Measurements from ENCODE around the gene COL5A1.

Gene COL5A1

DNA sequence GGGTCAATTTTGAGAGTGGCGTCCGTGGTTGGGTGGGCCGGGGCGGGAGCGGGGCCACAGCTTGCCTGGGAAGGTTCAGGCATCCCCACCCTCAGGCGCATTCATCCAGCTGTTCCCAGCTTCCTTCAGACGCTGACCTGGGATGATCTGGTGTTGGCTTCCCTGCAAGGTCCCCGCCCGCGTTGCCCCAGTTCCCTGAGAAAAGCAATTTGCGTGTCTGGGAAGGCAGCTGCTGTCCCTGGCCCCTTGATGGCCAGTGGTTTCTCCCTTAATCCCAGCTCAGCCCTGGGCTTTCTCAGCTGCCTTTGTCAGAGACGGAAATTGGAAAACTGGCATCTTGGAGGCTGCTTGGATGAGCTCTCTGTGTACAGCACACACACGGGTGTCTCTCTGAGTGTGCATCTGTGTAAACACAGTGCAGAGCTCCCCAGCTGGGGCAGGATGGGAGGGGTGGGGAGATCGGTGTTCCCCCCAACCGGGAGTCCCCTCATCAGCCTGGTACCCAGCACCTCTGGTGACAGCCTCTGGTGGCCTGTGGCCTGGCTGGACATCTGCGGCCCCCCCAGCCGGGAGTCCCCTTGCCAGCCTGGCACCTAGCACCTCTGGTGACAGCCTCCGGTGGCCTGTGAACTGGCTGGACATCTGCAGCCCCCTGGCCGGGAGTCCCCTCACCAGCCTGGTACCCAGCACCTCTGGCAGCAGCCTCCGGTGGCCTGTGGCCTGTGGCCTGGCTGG is 94.0 kb downstream of the COL5A1 start:
- in situ Hi-C loops (cut with HindIII; ENCODE audit: low pct_unique_long_range_greater_than_20kb, low sequenced_read_pairs) = no loop called here
- no peak for DNase-seq (ENCODE audit: low read depth in 1 of 2, low spot score in 1 of 2)

DNA sequence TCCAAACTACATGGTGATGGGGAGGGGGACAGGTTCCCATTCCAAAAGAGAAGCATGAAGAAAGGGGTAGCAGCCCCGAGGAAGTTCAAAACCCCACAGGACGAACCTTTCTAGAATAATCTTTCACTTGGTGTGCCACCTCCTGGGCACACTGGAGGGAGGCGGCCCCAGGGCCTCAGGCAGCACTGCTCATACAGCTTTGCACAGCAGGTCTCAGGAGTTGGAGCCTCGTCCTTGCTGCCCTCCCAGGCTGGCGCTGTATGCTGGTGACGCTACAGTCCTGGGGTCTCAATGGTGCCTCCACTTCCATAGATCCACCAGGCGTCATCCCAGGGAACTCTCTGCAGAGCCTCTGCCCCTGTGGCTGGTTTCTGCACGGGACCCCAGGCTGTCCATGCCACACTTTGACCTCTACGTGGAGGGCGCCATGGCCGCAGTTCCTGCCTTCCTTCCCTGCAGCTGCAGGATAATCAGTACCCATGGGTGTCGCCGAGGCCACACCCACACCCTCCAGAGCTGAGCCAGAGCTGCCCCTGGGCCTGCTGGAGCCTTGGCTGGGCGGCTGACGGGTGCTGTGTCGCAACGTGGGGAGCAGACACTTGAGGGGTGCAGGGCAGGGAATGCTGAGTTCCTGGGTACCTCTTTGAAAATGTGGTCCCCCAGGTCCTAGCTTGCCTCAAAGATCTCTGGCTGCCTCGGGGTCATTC is 95.3 kb downstream of the COL5A1 start:
- no peak for DNase-seq (ENCODE audit: low read depth in 1 of 2, low spot score in 1 of 2)
- in situ Hi-C loops (cut with HindIII; ENCODE audit: low pct_unique_long_range_greater_than_20kb, low sequenced_read_pairs) = no loop called here
- no peak for TF ChIP-seq JUND (IDR thresholded peaks at IDR 0.05; ENCODE audit: low read depth)

More for the DNA sequence above, 94.0 kb downstream of the COL5A1 start:
- no peak for TF ChIP-seq JUND (IDR thresholded peaks at IDR 0.05; ENCODE audit: low read depth)

DNA sequence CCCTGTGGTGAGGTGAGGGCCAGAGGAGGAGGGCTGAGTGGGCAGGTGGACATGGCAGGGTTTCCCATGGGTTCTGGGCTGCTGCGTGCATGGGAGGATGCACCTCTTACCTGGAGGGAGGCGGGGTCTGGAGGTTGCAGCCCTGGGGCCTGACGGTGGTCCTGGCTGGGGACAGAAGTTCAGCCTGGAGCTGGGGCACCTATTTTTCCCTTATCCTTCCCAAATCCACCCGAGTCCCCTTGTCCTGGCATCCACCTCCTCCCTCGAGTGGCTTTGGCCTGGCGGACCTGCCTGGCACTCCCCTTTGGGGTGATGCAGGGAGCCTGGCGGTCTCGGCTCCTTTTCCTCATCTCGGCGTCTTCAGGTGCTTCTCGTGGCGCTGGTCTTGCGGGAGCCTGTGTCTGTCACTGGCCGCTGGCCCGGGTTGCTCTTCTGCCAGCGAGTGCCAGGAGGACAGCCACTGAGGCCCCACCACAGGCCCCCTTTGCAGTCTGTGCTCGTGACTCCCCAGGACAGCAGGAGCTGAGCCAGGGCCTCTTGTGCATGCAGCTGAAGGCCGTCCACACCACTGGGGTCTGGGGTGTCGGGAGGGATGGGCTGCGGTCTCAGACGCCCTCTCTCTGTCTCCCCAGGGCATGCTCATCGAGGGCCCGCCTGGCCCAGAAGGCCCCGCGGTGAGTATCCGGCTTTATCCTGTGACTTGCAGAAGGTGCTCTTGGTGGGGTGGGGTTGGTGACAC is 96.4 kb downstream of the COL5A1 start:
- no peak for TF ChIP-seq JUND (IDR thresholded peaks at IDR 0.05; ENCODE audit: low read depth)
- in situ Hi-C loops (cut with HindIII; ENCODE audit: low pct_unique_long_range_greater_than_20kb, low sequenced_read_pairs) = no loop called here
- no peak for DNase-seq (ENCODE audit: low read depth in 1 of 2, low spot score in 1 of 2)

DNA sequence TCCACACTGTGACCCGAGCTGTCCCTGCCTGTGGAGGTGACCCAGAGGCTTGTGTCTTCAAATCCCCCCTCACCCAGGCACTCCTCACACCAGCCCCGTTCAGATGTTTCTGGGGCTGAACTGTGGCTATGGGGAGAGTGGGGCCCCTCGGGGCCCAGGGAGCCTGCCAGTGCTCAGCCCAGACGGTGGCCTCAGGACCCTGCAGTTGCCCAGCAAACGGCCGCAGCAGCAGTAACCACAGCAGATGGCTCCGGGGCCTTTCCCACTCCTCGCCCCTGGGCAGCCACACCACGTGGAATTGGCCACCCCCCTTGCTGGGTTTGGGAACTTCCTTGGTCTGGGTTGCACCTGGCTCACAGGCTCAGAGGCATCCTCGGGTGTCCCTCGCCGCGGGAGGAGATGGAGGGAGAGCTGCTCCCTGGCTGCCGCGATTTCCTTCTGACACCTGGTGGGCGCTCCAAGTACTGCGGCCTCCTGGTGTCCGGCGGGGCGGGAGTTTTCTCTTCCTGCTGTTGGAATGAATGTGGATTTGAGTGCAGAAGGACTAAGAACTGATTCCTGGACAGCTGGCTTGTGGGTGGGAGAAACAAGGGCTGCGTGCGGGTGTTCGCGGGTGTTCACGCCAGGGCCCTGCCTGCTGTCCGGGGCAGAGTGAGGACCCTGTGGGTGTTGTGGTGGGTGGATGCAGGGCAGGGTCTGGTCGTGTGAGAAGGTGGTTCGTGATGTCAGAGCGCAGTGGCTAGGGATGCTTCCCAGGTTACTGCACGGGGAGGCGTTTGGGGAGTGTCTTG is 97.5 kb downstream of the COL5A1 start:
- TF ChIP-seq JUND (IDR thresholded peaks at IDR 0.05; ENCODE audit: low read depth) = no peak
- in situ Hi-C loops (cut with HindIII; ENCODE audit: low pct_unique_long_range_greater_than_20kb, low sequenced_read_pairs) = no loop called here
- peak; percentile 85 to 95 for DNase-seq (ENCODE audit: low read depth in 1 of 2, low spot score in 1 of 2)

DNA sequence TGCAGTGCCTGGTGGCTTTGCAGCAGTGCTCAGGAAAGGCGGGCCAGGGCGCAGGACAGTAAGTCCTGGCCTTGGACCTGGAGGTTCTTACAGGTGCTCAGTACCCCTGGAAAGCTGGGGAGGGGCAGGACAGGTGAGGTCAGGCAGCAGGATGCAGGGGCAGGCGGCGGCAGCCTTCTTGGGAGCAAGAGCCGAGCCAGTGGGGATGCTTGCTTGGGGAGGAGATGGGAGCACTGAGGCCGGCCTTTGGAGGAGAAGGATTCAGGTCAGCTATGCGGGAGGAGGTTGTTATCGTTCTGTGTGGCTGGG is 98.0 kb downstream of the COL5A1 start:
- in situ Hi-C loops (cut with HindIII; ENCODE audit: low pct_unique_long_range_greater_than_20kb, low sequenced_read_pairs) = no loop called here
- no peak for TF ChIP-seq JUND (IDR thresholded peaks at IDR 0.05; ENCODE audit: low read depth)
- DNase-seq (ENCODE audit: low read depth in 1 of 2, low spot score in 1 of 2) = no peak

DNA sequence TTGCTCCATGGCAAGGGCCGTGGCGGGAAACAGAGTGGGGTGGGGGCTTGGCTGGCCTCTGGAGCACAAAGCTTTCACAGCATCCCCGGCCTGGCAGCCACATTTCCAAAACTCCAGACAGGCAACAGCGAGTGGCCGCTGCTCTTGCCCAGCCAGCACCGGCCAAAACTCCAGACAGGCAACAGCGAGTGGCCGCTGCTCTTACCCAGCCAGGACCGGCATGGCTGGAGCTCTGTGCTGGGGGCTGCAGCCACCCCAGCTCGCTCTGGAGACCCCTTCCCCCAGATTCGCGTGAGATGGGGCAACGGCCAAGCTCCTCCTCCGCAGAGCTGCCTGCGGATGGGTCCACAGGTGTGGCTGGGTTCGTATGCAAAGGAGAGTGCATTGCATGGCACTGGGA is 98.5 kb downstream of the COL5A1 start:
- no peak for DNase-seq (ENCODE audit: low read depth in 1 of 2, low spot score in 1 of 2)
- in situ Hi-C loops (cut with HindIII; ENCODE audit: low pct_unique_long_range_greater_than_20kb, low sequenced_read_pairs) = no loop called here
- no peak for TF ChIP-seq JUND (IDR thresholded peaks at IDR 0.05; ENCODE audit: low read depth)

DNA sequence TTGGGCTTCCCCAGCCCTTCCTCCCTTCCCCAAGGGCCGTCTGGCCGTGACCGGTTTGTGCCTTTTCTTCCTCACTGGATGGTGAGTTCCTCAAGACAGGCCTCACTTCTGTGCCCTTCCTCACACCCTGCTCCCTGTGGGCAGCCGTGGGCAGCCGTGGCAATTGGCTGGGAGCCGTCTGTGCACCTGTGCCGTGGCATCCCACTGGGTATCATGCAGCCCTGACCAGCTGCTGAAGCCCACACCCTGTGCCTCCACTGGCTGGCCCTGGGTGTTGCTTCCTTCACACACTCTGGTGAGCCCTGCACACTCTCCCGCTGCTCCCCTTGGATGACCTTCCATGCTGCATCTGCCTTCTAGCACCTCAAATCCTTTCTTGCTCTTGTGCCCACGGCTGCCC is 100.2 kb downstream of the COL5A1 start:
- TF ChIP-seq JUND (IDR thresholded peaks at IDR 0.05; ENCODE audit: low read depth) = no peak
- in situ Hi-C loops (cut with HindIII; ENCODE audit: low pct_unique_long_range_greater_than_20kb, low sequenced_read_pairs) = no loop called here
- no peak for DNase-seq (ENCODE audit: low read depth in 1 of 2, low spot score in 1 of 2)

DNA sequence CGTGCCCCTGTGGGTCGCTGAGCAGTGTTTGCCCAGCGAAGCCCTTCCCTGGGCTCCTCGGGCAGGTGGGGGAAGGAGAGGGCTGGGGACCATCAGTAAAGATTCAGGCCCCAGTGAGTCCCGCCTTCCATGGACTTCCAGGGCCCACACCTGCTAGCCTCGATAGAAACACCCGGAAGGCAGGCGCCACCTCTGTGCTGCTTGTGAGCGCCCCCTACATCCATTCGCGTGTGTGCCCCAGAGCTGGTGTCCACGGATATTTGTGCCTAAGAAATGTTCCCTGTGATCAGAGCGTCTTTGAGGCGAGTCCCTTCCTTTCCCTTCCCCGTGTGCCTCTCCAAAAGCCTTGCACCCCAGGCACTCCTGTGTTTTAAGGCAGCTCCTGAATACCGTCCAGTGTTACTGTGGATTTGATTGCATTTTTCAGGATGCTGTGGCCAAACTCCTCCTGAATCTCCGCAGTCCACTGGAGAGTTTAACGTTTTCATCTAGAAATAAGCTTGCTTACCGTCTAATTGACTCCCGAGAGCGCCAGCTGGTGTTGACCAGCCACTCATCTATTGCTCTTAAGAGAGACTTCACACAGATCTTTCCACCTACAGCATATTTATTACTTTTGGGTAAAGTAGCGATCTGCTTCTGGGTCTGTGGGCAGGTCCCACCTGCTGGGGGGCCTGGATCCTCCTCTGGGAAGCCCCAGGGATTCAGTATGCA is 101.4 kb downstream of the COL5A1 start:
- no peak for TF ChIP-seq JUND (IDR thresholded peaks at IDR 0.05; ENCODE audit: low read depth)
- peak in 1 of 2 experiments; percentile 34 for DNase-seq (ENCODE audit: low read depth in 1 of 2, low spot score in 1 of 2)
- in situ Hi-C loops (cut with HindIII; ENCODE audit: low pct_unique_long_range_greater_than_20kb, low sequenced_read_pairs) = no loop called here

DNA sequence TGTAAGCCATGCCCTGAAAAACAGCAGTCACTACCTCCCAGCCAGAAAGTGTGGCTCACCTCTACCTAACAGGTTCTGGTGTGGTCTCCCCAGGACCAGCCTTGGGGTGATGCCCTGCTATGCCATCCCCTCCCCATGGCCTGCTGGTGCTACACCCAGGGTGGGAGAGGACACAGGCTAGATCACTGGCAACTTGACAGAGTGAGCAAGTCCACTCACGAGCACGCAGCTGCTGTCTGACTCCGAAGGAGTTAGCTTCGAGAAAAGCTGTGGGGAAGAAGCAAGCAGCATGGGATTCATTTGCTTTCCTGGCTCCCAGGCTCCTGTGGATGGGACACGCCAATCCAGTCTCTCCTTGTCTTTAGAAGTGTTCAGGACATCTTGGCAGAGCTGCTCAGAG is 102.2 kb downstream of the COL5A1 start:
- no peak for DNase-seq (ENCODE audit: low read depth in 1 of 2, low spot score in 1 of 2)
- in situ Hi-C loops (cut with HindIII; ENCODE audit: low pct_unique_long_range_greater_than_20kb, low sequenced_read_pairs) = no loop called here
- no peak for TF ChIP-seq JUND (IDR thresholded peaks at IDR 0.05; ENCODE audit: low read depth)

DNA sequence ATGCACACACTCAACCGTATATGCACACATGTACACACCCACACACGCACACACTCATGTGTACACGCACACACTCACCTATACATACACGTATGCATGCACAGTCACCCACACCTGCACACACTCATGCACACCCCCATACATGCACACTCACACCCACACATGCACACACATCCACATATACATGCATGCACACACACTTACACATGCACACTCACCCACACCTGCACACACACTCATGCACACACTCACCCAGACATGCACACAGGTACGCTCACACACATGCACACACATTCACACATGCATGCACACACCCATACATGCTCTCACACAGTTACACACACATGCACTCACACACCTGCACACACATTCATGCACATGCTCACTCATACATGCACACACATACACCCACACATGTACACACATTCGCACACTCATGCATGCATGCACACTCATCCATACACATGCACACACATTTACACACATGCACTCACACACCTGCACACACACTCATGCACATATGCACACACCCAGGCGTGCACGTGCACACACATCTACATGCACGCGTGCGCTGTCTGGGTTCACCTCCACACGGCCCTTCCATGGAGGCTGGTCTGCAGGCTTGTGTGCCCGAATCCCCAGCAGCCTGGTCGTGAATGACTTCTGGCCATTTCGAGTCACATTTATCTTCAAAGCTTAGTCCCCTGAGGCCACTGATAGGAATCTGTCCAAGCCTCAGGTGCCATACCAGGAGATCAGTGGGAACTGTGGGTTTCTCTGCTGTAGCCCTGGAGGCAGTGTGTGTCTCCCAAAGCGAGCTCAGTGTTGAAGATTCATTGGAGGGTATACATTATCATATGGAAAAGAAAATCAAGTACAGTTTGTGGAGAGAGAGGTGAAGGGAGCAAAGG is 103.0 kb downstream of the COL5A1 start:
- in situ Hi-C loops (cut with HindIII; ENCODE audit: low pct_unique_long_range_greater_than_20kb, low sequenced_read_pairs) = no loop called here
- TF ChIP-seq JUND (IDR thresholded peaks at IDR 0.05; ENCODE audit: low read depth) = no peak
- no peak for DNase-seq (ENCODE audit: low read depth in 1 of 2, low spot score in 1 of 2)

DNA sequence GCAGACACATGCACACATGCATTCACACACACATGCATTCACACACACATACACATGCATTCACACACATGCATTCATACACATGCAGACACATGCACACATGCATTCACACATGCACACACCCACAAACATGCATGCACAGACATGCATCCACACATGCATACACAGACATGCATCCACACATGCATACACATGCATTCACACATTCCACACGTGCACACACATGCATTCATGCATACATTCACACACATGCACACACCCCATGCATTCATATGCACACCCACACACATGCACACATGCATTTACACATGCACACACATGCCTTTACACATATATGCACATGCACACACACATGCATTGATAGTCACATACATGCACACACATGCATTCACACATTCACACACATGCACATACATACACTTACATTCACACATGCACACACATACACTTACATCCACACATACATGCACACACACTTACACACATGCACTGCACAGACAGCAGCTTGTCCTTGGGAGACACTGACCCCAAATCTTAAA is 106.4 kb downstream of the COL5A1 start:
- in situ Hi-C loops (cut with HindIII; ENCODE audit: low pct_unique_long_range_greater_than_20kb, low sequenced_read_pairs) = no loop called here
- no peak for DNase-seq (ENCODE audit: low read depth in 1 of 2, low spot score in 1 of 2)
- TF ChIP-seq JUND (IDR thresholded peaks at IDR 0.05; ENCODE audit: low read depth) = no peak

Data from T47D (cell line).